Measurements from ENCODE around the gene RBM4B.
"Not testable (repeated sequence)": the region's sequence is repeated elsewhere in the genome, so short reads cannot be mapped to it uniquely, and the experiment has no call there.

The RBM4B gene

DNA sequence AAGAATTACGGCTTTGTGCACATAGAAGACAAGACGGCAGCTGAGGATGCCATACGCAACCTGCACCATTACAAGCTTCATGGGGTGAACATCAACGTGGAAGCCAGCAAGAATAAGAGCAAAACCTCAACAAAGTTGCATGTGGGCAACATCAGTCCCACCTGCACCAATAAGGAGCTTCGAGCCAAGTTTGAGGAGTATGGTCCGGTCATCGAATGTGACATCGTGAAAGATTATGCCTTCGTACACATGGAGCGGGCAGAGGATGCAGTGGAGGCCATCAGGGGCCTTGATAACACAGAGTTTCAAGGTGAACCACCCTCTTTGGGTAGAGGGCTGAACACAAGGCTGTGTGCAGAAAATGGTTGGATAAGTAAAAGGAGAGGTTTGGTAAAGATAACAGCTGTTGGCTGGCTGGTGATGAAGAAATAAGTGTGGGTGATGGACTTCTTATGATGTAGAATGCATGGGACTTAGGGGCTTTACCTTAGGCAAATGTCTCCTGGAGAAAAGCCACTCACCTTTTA lies 37.8 kb downstream of the RBM4B start:
- H3K4me3 Mint-ChIP-seq: peak overlapping the region; percentile 88 to 95
- peaks cover 78% of the 10 kb centered on the region for H3K4me1 Mint-ChIP-seq
- H3K27me3 Mint-ChIP-seq, H3K9me3 Mint-ChIP-seq, ATAC-seq, DNase-seq: not testable (repeated sequence)
- peak overlapping the region; percentile 95 to 99 for H3K27ac Mint-ChIP-seq

DNA sequence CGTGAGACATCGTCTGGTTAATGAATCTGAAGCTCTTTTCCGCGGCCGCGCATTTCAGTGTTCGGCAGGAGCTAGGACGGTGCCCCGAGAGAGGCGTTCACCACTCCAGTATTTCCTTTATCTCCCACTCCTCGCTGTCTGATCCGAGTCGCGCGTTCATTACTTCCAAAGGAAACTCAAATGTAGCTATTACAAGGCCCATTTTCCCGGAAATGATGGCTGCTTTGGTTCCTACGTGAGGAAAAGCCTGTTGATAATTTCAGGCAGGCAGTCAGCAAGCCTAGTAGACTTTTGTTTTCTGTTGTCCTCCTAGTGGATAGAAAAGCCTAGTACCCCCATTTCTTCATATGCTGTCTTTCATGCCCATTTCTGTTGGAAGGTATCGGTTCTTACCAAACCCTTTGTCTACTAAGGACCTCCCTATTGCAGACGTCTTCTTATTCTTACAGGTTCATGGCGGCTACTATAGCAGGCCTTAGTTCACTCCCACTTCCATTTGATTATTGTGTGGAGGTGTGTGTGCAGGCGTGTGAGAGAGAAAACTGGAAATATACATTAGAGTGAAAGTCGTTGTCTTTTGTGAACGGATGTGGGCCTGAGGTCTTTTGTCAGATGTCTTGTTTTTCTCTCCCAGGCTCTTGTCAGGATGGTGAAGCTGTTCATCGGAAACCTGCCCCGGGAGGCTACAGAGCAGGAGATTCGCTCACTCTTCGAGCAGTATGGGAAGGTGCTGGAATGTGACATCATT lies 38.4 kb downstream of the RBM4B start:
- DNase-seq (peak; percentile 26 to 30), ATAC-seq (peak; percentile 4)
- peaks cover 75% of the 10 kb centered on the region for H3K4me1 Mint-ChIP-seq
- peak overlapping the region; percentile 88 to 95 for H3K4me3 Mint-ChIP-seq
- no peaks in the 10 kb centered on the region for H3K27me3 Mint-ChIP-seq
- H3K9me3 Mint-ChIP-seq: no peaks in the 10 kb centered on the region
- peak overlapping the region; percentile 95 to 99 for H3K27ac Mint-ChIP-seq

DNA sequence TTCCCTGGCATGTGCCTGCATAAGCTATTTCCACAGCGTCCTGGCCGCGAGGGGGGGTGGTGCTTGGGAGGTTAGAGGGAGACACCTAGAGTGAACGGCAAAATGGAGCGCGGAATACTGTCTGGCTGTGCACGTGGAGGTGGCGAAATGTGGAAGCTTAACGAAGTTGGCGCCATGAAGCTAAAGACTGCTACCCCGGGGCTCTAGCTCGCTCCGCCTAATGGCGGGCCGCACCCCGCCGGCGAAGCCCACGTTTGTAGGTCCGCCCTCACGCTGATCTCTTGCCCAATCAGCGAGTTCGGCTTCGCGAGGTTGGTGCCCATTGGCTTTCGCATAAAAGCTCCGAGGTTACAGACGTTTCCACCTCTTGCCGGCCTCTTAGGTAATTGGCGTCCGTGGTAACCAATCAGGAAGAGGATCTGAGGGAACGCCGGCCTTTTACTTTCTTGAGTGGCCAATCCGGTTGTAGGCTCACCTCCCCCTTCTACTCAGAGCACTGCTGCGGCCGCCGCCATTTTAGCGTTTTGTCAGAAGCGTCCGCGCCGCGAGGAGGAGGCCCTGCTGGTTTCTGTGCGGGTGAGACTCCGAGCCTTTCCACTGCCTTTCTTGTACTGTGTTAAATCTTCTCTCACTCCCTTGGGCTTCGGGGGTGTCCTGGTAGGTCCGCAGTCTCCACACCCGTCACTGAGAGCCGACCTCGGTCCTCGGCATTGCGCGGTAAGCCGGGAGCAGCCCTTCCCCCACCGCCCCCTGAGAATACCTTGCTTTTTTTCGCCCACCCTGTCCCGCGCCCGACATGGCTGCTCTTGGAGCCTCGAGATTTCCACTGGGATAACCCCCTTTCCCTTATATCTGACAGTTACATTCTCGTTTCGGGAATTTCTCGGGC lies 39.3 kb downstream of the RBM4B start, which contains the start of gene RBM4:
Gene RBM4 (plus strand): TSS at position 527 of the 889 bp plus-strand sequence. CDS start 1,009 bp downstream, outside the sequence.
- no peaks in the 10 kb centered on the region for H3K9me3 Mint-ChIP-seq
- no peaks in the 10 kb centered on the region for H3K27me3 Mint-ChIP-seq
- peak within 1 kb of the TSS; percentile 95 to 99 for H3K27ac Mint-ChIP-seq
- ATAC-seq: peak; percentile 96
- H3K4me1 Mint-ChIP-seq: peaks cover 67% of the 10 kb centered on the region
- DNase-seq: peak; percentile 95 to 99
- peak within 1 kb of the TSS; percentile 88 to 95 for H3K4me3 Mint-ChIP-seq

DNA sequence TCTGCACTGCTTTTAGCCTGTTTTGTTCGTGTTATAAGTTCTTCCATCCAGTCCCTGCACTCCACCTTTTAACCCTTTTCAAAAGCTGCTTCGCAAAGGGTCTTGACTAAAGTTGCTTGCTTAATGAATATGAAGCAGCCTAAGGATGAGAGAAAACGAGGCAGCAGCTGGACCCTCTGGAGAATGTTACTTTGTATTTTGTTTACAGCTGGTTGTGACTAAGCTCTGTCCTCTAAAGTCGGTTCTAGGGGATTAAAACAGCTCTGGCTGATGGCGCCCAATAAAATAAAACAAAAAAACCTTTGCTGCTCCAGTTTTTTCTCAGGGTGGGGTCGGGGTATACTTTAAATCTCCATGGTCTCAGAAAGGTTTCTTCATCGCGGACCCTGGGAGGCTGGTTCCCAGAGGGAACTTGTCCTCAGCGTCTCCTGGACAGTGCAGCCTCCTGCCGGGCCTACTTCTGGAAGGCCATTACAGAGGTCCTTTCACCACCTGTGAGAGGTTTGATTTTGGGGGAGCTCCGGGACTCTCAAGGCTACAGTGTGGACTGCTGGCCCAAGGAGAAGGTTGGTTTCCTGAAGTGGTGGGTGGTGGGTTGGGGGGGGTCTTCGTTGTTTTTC lies 40.0 kb downstream of the RBM4B start:
- Mint-ChIP-seq H3K27ac (peak overlapping the region; percentile 57 to 99), H3K27me3 (no peaks in the 10 kb centered on the region), H3K9me3 (no peaks in the 10 kb centered on the region), H3K4me3 (peak overlapping the region; percentile 88 to 95), H3K4me1 (peaks cover 60% of the 10 kb centered on the region)
- ATAC-seq (no peak), DNase-seq (no peak)

DNA sequence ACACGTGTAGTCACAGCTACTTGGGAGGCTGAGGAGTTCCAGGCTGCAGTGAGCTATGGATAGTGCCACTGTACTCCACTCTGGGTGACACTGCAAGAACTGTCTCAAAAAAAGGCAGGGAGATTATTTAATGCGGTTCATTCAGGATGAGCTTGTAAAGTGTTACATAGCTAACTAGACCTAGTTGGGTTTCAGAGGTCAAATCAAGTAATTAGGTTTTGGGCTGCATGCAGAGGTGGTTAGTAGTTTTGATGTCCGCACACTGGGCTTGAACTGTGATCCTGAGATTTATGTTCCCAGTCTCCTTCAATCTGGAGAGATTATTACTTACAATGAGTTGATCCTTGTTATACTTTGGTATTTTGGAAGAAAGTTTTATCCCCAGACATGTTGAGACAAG lies 41.3 kb downstream of the RBM4B start:
- Mint-ChIP-seq H3K4me1 (peaks cover 54% of the 10 kb centered on the region), H3K9me3 (no peaks in the 10 kb centered on the region), H3K27ac (no peak overlapping the region), H3K27me3 (no peaks in the 10 kb centered on the region), H3K4me3 (no peak overlapping the region)
- DNase-seq (no peak), ATAC-seq (no peak)

DNA sequence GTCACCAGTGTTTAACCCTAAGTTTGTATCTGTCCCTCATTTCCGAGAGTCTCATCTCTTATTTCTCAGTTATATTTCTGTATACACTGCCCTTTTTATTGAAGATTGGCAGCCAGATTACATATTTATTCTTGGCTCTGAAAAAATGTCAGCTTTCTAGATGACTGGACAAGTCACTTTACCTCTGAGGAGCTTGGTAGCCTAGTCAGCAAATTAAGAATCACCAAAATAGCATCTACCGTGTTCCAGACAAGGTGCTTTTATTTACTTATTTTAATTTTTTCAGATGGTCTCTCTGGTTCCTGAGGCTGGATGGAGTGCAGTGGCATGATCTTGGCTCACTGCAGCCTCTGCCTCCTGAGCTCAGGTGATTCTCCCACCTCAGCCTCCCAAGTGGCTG lies 44.7 kb downstream of the RBM4B start:
- no peaks in the 10 kb centered on the region for H3K9me3 Mint-ChIP-seq
- peaks cover 41% of the 10 kb centered on the region for H3K4me1 Mint-ChIP-seq
- H3K4me3 Mint-ChIP-seq: no peak overlapping the region
- no peak overlapping the region for H3K27ac Mint-ChIP-seq
- no peaks in the 10 kb centered on the region for H3K27me3 Mint-ChIP-seq
- DNase-seq (no peak), ATAC-seq (no peak)

DNA sequence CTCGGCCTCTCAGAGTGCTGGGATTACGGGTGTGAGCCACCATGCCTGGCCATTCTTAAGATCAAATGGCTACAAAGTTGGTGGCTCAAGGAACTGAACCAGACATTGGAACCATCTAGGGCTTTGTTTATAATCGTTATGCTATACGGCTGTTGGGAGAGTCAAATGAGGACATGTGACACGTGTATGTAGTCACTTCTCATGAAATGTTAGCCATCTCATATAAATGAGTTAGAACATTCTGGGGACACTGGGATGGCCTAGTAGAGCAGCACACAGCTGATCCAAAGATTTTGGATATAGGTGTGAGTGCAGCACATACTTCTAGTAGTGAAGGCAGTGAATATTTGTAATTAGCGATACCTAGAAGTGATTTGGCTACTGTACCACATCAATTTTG lies 45.8 kb downstream of the RBM4B start:
- DNase-seq (no peak), ATAC-seq (no peak)
- Mint-ChIP-seq H3K27ac (no peak overlapping the region), H3K27me3 (no peaks in the 10 kb centered on the region), H3K4me3 (no peak overlapping the region), H3K9me3 (no peaks in the 10 kb centered on the region), H3K4me1 (peaks cover 41% of the 10 kb centered on the region)

DNA sequence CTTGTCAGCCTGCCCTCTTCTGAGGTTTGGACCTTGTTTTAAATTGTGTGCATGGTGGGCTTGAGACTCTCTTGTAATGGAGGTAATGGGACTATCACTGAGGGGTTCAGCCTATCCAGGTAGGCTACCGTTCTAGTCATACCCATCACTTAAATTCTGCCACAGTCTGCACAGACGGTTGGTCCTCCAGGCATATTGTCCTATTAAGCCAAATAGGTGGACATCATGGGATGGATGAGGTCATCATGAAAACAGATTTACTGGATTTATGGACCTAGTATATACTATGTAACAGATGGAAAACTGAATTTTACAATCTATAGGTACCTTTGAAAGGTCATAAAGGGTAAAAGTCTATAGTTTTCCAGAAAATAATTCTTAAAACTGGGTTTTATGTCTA lies 48.3 kb downstream of the RBM4B start:
- DNase-seq (no peak), ATAC-seq (no peak)
- Mint-ChIP-seq H3K27me3 (no peaks in the 10 kb centered on the region), H3K9me3 (no peaks in the 10 kb centered on the region), H3K4me3 (no peak overlapping the region), H3K4me1 (peaks cover 55% of the 10 kb centered on the region), H3K27ac (peak overlapping the region; percentile 25 to 38)

DNA sequence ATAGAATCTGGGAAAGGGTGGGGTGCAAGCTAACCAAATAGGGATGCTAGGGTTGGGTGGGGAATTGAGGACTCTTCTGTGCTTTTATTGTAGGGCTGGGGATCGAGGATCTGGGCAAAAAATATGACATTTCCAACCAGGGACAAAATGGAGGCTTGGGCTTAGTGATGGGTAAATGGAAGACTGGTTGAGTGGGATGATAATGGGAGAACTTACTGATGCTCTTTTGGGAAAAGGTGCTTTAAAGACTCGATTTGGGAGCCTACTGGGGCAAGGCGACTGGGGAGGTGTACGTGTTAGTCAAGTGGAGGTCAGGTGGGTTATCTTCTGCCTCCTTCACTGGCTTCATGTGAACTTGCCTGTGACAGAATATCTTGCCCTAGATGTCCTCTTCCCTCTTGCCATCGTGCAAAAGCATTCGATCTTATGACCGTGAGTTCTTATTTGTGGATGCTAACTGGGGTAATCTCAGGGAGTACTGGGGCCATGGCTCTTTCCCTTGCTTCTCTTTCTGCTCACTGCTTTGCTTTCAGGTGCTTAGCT lies 49.6 kb downstream of the RBM4B start:
- H3K27me3 Mint-ChIP-seq: no peaks in the 10 kb centered on the region
- H3K4me3 Mint-ChIP-seq: no peak overlapping the region
- ATAC-seq (no peak), DNase-seq (no peak)
- H3K27ac Mint-ChIP-seq: peak overlapping the region in 1 of 2 donors; percentile 22
- H3K4me1 Mint-ChIP-seq: peaks cover 65% of the 10 kb centered on the region
- H3K9me3 Mint-ChIP-seq: no peaks in the 10 kb centered on the region

DNA sequence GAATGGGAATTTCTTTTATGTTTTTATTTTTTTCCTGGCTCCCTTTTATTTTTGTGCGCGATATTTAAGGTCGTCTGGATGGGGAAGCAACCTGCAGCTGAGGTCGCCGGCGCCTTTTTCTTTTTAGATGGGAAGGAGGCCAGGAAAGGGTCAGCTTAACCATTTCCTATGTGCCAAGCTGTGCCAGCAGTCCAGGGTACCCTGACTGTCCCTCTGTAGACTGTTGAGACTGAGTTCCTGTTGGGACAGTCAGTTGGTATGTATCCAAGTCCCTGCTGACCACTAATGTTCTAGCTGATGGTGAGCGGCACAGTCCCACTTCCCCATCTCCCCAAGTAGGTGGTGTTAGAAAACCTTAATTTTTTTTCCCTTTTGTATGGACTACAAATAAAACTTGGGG lies 50.8 kb downstream of the RBM4B start:
- peaks cover 74% of the 10 kb centered on the region for H3K4me1 Mint-ChIP-seq
- H3K27ac Mint-ChIP-seq: peak overlapping the region in 1 of 2 donors; percentile 78
- no peak overlapping the region for H3K4me3 Mint-ChIP-seq

DNA sequence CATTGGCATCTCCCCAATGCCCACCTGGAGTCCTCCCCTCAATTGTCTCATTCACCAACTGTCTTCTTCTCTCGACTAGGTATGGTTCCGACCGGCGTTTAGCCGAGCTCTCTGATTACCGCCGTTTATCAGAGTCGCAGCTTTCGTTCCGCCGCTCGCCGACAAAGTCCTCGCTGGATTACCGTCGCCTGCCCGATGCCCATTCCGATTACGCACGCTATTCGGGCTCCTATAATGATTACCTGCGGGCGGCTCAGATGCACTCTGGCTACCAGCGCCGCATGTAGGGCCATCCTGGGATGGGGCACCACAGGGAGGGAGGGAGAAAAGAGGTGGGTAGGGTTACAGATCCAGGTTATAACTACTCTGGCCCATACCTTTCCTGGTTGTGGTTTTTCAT lies 51.3 kb downstream of the RBM4B start:
- DNase-seq (no peak), ATAC-seq (no peak)
- H3K4me1 Mint-ChIP-seq: peaks cover 76% of the 10 kb centered on the region
- H3K9me3 Mint-ChIP-seq: no peaks in the 10 kb centered on the region
- H3K27ac Mint-ChIP-seq: peak overlapping the region in 1 of 2 donors; percentile 78
- no peak overlapping the region for H3K4me3 Mint-ChIP-seq
- H3K27me3 Mint-ChIP-seq: no peaks in the 10 kb centered on the region

More for the DNA sequence above, 50.8 kb downstream of the RBM4B start:
- Mint-ChIP-seq H3K27me3 (no peaks in the 10 kb centered on the region), H3K9me3 (no peaks in the 10 kb centered on the region)
- ATAC-seq: no peak
- no peak for DNase-seq

DNA sequence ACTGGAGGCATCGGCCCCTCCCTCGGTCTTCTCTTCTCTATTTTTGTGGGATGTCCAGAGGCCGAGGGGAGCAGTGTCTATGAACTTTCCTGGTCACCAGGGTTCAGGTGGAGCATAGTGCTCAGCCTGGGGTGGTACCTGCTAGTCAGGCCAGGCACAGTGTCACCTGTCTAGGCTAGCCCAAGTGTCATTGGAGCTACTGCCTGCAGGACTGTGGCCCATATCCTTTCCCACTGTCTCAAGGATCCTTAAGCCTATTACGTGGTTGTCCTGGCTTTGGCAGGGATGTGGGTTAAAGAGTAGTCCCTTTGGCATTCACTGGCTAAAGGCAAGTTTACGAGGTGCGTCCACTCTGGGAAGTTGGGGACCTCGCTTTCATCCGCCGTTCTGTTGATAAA lies 51.9 kb downstream of the RBM4B start:
- Mint-ChIP-seq H3K27ac (peak overlapping the region in 1 of 2 donors; percentile 65), H3K9me3 (no peaks in the 10 kb centered on the region), H3K4me1 (peaks cover 82% of the 10 kb centered on the region), H3K4me3 (no peak overlapping the region), H3K27me3 (no peaks in the 10 kb centered on the region)
- ATAC-seq (no peak), DNase-seq (no peak)

DNA sequence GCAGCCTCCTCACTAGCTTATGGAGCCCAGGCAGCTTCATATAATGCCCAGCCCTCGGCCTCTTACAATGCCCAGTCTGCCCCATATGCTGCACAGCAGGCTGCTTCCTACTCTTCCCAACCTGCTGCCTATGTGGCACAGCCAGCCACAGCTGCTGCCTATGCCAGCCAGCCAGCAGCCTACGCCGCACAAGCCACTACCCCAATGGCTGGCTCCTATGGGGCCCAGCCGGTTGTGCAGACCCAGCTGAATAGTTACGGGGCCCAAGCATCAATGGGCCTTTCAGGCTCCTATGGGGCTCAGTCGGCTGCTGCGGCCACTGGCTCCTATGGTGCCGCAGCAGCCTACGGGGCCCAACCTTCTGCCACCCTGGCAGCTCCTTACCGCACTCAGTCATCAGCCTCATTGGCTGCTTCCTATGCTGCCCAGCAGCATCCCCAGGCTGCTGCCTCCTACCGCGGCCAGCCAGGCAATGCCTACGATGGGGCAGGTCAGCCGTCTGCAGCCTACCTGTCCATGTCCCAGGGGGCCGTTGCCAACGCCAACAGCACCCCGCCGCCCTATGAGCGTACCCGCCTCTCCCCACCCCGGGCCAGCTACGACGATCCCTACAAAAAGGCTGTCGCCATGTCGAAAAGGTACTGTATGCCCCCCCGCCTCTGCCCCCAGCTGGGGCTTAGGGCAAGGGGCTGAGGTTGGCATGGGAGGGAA lies 52.5 kb downstream of the RBM4B start:
- Mint-ChIP-seq H3K27me3 (no peaks in the 10 kb centered on the region), H3K9me3 (no peaks in the 10 kb centered on the region), H3K4me3 (no peak overlapping the region), H3K4me1 (peaks cover 87% of the 10 kb centered on the region), H3K27ac (peak overlapping the region in 1 of 2 donors; percentile 19)
- DNase-seq (no peak), ATAC-seq (no peak)

DNA sequence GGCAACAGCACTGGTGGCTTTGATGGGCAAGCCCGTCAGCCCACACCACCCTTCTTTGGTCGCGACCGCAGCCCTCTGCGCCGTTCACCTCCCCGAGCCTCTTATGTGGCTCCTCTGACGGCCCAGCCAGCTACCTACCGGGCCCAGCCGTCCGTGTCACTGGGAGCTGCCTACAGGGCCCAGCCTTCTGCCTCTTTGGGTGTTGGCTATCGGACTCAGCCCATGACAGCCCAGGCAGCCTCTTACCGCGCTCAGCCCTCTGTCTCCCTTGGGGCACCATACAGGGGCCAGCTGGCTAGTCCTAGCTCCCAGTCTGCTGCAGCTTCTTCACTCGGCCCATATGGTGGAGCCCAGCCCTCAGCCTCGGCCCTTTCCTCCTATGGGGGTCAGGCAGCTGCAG lies 53.2 kb downstream of the RBM4B start:
- DNase-seq: no peak
- H3K4me1 Mint-ChIP-seq: peaks cover 94% of the 10 kb centered on the region
- no peak overlapping the region for H3K27ac Mint-ChIP-seq
- no peak overlapping the region for H3K4me3 Mint-ChIP-seq
- no peaks in the 10 kb centered on the region for H3K9me3 Mint-ChIP-seq
- no peak for ATAC-seq
- no peaks in the 10 kb centered on the region for H3K27me3 Mint-ChIP-seq

All from stimulated activated naive CD8-positive, alpha-beta T cell treated with anti-CD3 and anti-CD28 coated beads, Interleukin-15, amount 100 ng/mL, for 72 hours (primary cell).